Measurements from ENCODE around the gene PRKAB1.

Gene PRKAB1

GRCh38 chr12:119699199-119699760, 31.3 kb downstream of the PRKAB1 start:
- no peak overlapping the region for H3K4me3 ChIP-seq (ENCODE audit: low read length)
- H3K27me3 ChIP-seq (replicated peaks; ENCODE audit: insufficient read depth, low read length), result no peaks in the 10 kb centered on the region
- H3K79me2 ChIP-seq (ENCODE audit: low read length), result no peaks in the 10 kb centered on the region
- no peak overlapping the region for H3K9ac ChIP-seq (ENCODE audit: low read length)
- no peak overlapping the region for H3K27ac ChIP-seq (ENCODE audit: low read length)
- H3F3A ChIP-seq (ENCODE audit: insufficient read depth, low read length), result no peaks in the 10 kb centered on the region
- H3K9me2 ChIP-seq (replicated peaks; ENCODE audit: insufficient read depth, low read length), result no peaks in the 10 kb centered on the region
- no peaks in the 10 kb centered on the region for H3K4me1 ChIP-seq (ENCODE audit: low read length)
- H2AFZ ChIP-seq (ENCODE audit: low read length), result no peak overlapping the region
- no peaks in the 10 kb centered on the region for H4K20me1 ChIP-seq (ENCODE audit: insufficient read depth, low read length)
- TF ChIP-seq EZH2phosphoT487 (IDR thresholded peaks at IDR 0.05; ENCODE audit: low read length) (no peak), CTCF (IDR thresholded peaks at IDR 0.05; ENCODE audit: low read length) (no peak), EZH2 (optimal IDR thresholded peaks at IDR 0.05; ENCODE audit: low read depth, low read length) (no peak)
- H3K4me2 ChIP-seq (ENCODE audit: low read depth, low read length), result no peak overlapping the region
- no peaks in the 10 kb centered on the region for H3K9me3 ChIP-seq (replicated peaks; ENCODE audit: insufficient read depth, low read length)
- no peak for DNase-seq
- no peaks in the 10 kb centered on the region for H3K36me3 ChIP-seq (replicated peaks; ENCODE audit: insufficient read depth, low read length)

- no peaks in the 10 kb centered on the region for H3K9me3 ChIP-seq (replicated peaks; ENCODE audit: insufficient read depth, low read length)
- no peaks in the 10 kb centered on the region for H3F3A ChIP-seq (ENCODE audit: insufficient read depth, low read length)
- DNase-seq, result no peak
- H3K79me2 ChIP-seq (ENCODE audit: low read length), result no peaks in the 10 kb centered on the region
- H3K4me1 ChIP-seq (ENCODE audit: low read length), result no peaks in the 10 kb centered on the region
- H3K9me2 ChIP-seq (replicated peaks; ENCODE audit: insufficient read depth, low read length), result no peaks in the 10 kb centered on the region
- no peaks in the 10 kb centered on the region for H3K27me3 ChIP-seq (replicated peaks; ENCODE audit: insufficient read depth, low read length)
- no peak overlapping the region for H3K9ac ChIP-seq (ENCODE audit: low read length)
- no peaks in the 10 kb centered on the region for H4K20me1 ChIP-seq (ENCODE audit: insufficient read depth, low read length)
- no peaks in the 10 kb centered on the region for H3K36me3 ChIP-seq (replicated peaks; ENCODE audit: insufficient read depth, low read length)
- no peak overlapping the region for H2AFZ ChIP-seq (ENCODE audit: low read length)
- no peak overlapping the region for H3K4me3 ChIP-seq (ENCODE audit: low read length)
- TF ChIP-seq EZH2phosphoT487 (IDR thresholded peaks at IDR 0.05; ENCODE audit: low read length) (no peak), CTCF (IDR thresholded peaks at IDR 0.05; ENCODE audit: low read length) (no peak), EZH2 (optimal IDR thresholded peaks at IDR 0.05; ENCODE audit: low read depth, low read length) (no peak)
- no peak overlapping the region for H3K4me2 ChIP-seq (ENCODE audit: low read depth, low read length)
- H3K27ac ChIP-seq (ENCODE audit: low read length), result no peak overlapping the region
These were observed 32.1 kb downstream of the PRKAB1 start for GRCh38 chr12:119700078-119700477.

GRCh38 chr12:119704065-119704747, 36.3 kb downstream of the PRKAB1 start:
- no peak overlapping the region for H3K27ac ChIP-seq (ENCODE audit: low read length)
- H3K36me3 ChIP-seq (replicated peaks; ENCODE audit: insufficient read depth, low read length), result no peaks in the 10 kb centered on the region
- H2AFZ ChIP-seq (ENCODE audit: low read length), result no peak overlapping the region

More at GRCh38 chr12:119704065-119704747, 36.3 kb downstream of the PRKAB1 start:
- no peak overlapping the region for H3K4me2 ChIP-seq (ENCODE audit: low read depth, low read length)
- DNase-seq, result no peak
- H3K27me3 ChIP-seq (replicated peaks; ENCODE audit: insufficient read depth, low read length), result no peaks in the 10 kb centered on the region
- no peak overlapping the region for H3K4me3 ChIP-seq (ENCODE audit: low read length)
- H3K9me3 ChIP-seq (replicated peaks; ENCODE audit: insufficient read depth, low read length), result no peaks in the 10 kb centered on the region
- H3K9me2 ChIP-seq (replicated peaks; ENCODE audit: insufficient read depth, low read length), result no peaks in the 10 kb centered on the region
- H3K9ac ChIP-seq (ENCODE audit: low read length), result no peak overlapping the region
- no peaks in the 10 kb centered on the region for H3F3A ChIP-seq (ENCODE audit: insufficient read depth, low read length)
- TF ChIP-seq EZH2 (optimal IDR thresholded peaks at IDR 0.05; ENCODE audit: low read depth, low read length) (no peak), EZH2phosphoT487 (IDR thresholded peaks at IDR 0.05; ENCODE audit: low read length) (no peak), CTCF (IDR thresholded peaks at IDR 0.05; ENCODE audit: low read length) (no peak)
- H3K79me2 ChIP-seq (ENCODE audit: low read length), result no peaks in the 10 kb centered on the region
- H3K4me1 ChIP-seq (ENCODE audit: low read length), result no peaks in the 10 kb centered on the region
- no peaks in the 10 kb centered on the region for H4K20me1 ChIP-seq (ENCODE audit: insufficient read depth, low read length)
